ENCODE measurements around the gene MTMR3.

Gene MTMR3

DNA sequence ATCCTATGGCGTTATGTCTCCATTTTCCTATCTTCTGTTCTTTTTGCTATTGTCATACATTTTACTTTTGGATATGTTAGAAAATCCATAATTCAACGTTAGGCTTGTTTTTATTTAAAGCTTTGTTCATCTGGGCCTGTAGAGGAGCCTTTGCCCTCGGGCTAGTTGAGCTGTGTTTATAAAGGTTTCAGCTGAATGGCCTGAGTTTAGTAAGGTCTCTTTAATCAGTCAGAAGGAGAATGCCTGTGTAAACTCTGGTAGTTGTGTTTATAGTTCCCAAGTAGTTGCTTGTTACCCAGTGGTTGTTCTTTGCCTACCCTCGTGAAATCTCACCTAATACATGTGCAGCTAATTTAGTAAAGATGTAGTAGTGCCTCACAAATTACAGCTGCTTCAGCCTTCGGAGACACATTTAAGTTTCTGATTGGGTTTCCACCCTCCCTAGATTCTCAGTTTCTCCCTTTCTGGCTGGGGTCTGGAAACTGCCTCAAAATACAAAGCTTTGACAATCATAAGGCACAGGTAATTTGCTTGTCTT, 33.1 kb downstream of the MTMR3 start:
- DNase-seq (ENCODE audit: low read depth) = no peak

DNA sequence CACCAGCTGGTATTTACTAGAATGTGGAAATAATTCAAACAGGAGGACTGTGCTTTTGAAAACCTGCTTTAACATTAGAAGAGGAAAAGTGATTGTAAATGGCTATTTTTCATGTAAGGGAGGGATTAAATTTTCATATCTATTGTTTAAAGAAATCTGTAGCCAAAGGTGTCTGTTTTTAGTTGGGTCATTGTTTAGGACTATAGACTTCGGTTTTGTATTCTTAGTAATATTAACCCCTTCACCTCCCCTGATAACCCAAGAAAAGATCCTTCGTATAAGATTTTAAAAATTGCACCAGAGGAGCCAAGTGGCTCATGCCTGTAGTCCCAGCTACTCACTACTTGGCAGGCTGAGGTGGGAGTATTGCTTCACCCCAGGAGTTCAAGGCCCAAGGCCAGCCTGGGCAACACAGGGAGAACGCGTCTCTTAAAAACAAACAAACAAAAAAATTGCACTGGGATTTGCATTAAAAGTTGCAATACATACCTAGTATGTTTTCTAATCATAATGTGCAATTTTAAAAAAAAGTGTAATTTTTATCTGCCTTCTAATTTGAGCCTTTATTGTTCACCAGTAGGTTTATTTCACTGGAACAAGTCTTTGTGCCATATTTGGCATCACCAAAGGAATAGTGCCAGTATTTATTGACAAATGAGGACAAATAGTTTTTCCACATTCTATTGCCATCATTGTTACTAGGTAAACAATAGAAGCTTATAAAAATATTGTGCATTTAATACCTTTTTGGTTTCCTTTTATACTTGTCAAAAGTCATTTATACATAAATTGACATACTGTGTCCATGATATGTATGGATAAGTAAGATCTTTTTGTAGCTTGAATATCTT, 34.3 kb downstream of the MTMR3 start:
- DNase-seq (ENCODE audit: low read depth) = peak; percentile 31

DNA sequence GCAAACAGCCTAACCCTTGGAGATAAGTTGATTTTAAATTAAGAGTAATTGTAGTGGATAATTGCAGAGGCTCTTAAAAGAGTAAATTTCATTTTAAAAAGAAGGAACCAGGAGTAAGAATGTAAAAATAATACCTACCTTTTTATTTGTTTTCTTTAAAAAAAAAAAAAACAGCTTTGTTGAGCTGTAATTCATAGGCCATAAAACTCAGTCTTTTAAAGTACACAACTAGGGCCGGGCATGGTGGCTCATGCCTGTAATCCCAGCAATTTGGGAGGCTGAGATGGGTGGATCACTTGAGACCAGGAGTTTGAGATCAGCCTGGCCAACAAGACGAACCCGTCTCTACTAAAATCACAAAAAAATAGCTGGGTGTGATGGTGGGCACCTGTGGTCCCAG, 42.4 kb downstream of the MTMR3 start:
- DNase-seq (ENCODE audit: low read depth) = no peak

DNA sequence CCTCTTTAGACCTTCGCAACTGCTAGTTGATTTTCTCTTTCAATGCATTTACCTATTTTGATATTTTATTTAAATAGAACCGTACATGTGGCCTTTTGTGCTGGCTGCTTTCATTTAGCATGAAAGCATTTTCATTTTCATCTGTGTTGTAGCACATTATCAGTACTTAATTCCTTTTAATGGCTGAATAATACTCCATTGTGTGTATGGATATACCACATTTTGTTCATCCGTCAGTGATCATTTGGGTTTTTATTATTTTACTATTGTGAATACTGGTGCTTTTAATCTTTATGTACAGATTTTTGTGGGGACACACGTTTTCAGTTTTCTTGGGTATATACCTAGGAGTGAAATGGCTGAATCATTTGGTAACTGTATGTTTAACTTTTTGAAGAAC, 43.1 kb downstream of the MTMR3 start:
- no peak for DNase-seq (ENCODE audit: low read depth)

DNA sequence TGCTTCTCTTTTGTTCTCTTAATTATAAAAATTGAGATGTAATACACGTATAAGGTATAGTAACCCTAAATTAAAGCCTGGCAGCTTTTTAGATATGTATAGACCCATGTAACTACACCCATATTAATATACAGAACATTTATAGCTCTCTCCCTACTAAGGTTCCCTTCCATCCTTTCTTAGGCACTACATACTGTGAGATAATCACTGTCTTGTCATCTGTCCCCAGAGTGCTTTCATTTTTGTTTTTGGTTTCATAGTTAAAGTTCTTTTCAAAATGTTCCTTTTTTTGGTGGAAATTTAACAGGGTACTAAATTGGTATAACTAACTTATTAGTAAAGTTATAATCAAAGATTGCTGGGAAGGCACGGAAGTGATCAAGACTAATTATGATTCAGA, 49.2 kb downstream of the MTMR3 start:
- no peak for DNase-seq (ENCODE audit: low read depth)

DNA sequence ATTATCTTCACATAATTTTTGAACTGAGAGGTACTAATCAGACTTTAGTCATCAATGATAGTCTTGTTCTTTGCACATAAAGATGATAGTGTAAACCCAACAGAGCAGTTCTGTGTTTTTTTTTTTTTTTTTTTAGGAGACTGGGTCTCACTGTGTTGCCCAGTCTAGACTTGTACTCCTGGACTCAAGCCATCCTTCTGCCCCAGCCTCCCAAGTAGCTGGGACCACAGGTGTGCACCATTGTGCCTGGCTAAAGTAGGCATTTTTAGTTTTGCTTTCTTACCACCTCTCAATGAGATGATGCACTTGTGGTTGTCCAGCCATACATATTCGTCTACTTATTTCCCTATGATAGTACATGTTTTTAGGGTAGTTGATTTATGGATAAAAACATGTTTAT, 50.6 kb downstream of the MTMR3 start:
- no peak for DNase-seq (ENCODE audit: low read depth)

DNA sequence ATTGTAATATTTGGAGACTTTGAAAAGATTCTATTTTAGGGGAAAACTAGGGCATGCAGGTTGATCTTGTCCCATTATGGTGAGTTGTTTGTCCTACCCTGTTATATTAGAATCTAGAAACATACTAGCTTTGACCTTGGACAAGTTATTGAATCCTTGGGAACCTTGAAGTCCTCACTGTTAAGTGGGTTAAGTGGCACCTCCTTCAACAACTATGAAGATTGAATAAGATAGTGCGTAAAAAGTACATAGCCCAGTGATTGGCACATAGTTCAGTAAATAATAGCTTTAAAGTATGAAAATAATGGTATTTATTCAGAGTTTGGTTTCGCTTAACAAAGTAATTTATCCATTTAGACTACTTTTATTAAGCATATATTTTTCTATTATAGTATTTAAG, 51.6 kb downstream of the MTMR3 start:
- DNase-seq (ENCODE audit: low read depth) = no peak

DNA sequence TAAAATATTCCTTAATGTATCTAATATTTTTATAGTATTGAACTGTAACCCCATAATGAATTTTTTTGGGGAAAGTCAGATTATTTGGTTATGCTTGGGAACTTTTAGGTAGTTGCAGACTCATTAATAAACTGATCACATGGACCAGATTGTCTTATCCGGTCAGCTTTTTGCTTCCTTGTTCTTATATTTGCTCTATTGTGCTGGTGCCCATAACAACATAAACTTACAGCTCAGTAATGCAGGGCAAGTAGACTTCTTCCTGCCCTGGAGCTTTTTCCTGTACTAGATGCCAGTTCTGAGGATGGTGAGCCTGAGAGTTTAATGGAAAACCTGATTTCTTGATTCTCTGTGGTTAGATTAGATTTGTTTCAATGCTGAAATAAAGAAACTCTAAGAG, 53.2 kb downstream of the MTMR3 start:
- DNase-seq (ENCODE audit: low read depth) = no peak

DNA sequence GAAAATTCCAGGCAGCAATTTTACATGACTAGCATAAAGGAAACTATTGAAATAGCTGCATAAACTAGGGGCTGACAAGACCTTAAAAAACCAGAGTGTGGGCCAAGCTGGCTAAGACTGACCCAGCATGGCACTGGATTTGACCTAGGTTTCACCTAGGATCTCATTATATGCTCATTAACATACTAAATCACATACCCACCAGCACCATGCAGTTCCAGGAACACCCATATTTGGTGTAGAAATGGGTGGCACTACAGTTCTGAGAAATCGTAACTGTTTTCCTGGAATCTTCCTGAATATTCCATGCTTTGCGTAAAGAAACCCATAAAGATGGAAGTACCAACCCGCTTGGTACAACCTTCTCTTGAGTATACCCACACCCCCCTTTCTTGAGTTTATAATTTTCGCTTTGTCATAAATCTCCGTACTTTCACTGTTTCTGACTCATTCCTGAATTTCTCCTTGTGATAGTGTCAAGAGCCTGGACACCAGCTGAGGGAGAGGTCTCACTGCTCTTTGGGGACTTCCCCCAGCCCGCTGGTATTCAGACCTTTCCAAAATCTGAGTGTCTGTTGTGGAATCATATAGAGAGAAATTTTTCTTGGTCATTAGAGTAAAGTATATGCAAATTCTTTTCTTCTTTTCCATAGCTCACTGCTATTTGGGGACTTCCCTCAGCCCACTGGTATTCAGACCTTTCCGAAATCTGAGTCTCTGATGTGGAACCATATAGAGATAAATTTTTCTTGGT, 55.1 kb downstream of the MTMR3 start:
- no peak for DNase-seq (ENCODE audit: low read depth)

DNA sequence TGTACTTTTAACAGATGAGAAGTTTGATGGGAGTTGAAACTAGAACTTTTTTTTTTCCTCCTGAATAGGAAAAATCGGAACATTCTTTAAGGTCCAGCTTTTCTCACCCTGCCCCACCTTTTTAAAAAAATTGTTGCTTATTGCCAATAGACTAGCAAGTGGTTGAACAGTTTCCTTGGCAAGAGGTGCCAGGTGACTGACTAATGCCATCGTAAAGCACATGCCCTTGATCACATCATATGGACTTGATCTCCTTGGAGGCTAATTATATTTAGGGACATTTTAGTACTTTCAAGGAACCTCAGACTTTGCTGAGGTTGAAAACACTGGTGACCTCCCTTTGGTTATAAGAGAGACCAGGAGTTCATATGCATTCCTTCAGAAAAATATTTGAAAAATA, 57.6 kb downstream of the MTMR3 start:
- DNase-seq (ENCODE audit: low read depth) = no peak

DNA sequence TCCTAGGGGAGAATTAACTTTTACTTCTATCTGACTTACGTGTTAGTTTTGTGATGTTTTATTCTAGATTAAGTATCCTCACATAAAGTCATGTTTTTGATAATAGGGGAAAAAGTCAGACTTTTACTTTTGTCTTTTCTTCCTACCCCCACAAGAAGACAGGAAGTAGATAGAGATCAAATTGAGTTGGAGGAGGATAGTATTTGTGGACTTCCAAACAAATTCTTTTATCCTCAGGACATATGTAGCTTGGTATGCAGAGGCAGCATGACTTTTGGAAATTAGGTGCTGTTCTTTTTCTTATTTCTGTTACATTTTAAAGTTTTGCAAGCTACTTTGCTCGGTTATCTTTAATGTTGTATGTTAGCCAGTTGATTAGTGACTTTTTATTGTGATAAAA, 61.4 kb downstream of the MTMR3 start:
- DNase-seq (ENCODE audit: low read depth) = no peak

DNA sequence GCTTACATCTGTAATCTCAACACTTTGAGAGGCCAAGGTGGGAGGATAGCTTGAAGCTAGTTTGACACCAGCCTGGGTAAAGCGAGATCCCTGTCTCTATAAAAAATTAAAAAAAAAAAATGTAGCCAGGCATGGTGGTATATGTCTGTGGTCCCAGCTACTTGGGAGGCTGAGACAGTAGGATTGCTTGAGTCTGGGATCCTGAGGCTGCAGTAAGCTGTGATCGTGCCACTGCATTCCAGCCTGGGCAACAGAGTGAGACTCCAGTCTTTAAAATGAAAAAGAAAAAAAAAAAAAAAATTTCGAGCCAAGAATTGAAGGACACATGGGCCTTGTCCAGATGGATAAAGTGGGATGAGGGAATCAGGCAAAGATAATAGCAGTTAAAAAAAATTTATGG, 62.5 kb downstream of the MTMR3 start:
- no peak for DNase-seq (ENCODE audit: low read depth)

DNA sequence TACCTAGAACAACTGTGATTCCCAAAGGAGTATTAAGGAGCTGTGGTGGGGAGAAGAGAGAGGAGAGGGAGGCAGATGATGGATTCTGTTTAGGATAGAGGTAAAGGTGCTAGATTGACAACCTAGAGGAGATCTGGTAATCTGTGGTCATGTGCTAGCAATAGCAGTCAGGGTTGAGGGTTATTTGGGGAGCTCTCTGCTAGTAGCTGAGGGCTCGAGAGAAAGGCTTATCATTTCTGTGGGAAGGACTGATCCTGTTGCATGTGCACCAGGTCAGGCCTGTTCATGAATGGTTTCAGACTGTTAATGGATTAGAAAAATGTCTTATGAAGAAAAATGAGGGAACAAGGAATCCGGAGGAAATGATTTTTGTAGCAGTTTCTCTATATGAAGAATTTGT, 63.2 kb downstream of the MTMR3 start:
- DNase-seq (ENCODE audit: low read depth) = no peak

DNA sequence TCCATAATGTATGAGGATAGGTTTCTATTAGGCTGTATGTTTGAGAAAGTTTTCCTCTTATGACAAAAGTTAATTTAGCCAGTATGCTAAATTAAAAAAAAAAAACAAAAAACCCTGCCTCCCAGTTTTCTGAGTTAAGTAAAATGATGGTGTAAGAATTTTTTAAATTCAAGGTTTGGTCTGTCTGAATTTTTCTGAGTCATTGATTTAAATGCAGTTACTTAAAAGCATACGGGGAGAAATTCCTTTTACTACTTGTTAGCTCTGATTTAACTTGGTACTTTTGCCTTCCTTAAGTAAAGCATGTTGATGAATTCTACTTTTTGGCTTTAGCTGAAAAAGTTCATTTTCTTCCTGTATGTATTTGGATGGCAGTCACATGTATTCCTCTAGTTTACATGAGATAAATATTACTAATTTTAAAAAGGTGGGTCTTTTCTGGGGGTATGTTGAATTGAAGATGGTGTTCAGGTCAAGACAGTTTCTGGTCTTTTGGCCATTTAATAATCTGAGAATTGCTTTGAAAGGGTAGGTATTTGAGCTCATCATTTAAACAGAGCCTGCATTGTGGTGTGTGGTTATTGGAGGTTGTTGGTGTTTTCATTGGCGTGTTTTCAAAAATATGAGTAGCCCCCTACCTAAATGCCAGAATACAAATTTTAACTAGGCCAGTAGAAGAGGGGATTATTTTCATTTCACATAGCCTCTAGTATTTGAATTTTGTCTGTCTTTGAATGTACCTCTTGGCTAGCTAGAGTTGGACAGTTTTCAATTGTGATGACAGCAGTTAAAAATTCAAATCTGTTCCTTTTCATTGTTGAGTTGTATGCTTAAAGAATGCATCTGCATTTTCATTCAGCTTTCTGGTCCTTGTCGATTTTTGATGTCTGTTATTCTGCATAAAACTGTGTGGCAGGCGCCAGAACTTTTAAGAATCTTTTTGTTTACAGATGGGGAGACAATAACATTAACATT, 64.7 kb downstream of the MTMR3 start:
- peak; percentile 5 for DNase-seq (ENCODE audit: low read depth)

DNA sequence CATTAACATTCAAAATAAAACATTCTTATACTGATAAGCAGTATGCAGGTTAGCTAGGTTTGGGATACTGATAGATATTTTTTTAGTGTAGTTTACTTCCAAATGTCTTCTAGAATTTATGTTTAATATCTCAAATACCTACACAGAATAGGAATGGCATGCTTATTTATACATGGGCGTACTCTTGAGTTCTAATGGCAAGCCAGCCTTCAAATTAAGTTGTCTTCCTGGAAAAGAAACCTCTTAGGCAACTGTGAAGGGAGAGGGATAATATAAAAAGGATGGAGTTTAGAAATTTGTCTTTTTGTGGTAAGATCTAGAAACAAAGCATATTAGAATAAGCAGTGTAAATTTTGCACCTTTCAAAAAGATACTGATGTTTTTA, 65.4 kb downstream of the MTMR3 start:
- DNase-seq (ENCODE audit: low read depth) = no peak

DNA sequence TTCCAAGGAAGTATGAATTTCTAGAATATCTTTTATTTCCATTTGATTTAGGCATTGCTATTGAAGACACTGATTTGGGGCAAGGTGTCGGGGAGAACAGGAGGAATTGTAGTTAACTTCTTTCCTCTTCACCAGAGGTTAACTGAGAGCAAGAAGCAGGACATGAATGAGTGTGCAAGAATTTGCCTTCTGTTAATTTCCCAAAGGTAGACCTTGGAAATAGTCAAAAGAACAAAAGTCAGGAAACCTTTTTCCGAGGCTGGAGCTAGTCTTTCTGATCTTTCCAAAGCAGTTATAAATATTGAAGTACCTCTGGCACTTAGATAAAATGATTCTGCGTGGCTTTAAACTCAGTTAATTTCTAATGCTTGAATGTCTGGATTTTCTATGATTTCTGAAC, 66.9 kb downstream of the MTMR3 start:
- no peak for DNase-seq (ENCODE audit: low read depth)

DNA sequence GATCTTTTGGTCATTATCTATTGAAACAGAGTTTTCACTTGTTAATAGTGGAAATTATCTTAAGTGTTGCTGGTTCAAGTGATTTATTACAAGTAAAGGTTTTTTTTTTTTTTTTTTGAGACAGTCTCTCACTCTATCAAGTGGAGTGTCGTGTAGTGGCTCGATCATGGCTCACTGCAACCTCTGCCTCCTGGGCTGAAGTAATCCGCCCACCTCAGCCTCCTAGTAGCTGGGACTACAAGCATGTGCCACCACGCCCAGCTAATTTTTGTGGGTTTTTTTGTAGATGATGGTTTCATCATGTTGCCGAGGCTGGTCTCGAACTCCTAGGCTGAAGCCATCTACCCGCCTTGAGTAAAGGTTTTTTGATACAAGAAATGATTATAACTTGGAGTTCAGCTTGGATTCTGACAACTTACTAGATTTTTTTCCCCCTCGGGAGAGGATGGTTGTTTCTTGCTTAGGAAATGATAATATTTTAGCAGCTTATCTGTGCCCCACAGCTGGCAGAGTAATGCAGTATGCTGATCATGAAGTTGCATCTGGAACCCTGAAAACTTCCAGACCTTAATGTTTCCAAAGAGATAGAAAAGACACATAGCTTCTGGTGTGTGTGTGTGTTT, 68.9 kb downstream of the MTMR3 start:
- no peak for DNase-seq (ENCODE audit: low read depth)

DNA sequence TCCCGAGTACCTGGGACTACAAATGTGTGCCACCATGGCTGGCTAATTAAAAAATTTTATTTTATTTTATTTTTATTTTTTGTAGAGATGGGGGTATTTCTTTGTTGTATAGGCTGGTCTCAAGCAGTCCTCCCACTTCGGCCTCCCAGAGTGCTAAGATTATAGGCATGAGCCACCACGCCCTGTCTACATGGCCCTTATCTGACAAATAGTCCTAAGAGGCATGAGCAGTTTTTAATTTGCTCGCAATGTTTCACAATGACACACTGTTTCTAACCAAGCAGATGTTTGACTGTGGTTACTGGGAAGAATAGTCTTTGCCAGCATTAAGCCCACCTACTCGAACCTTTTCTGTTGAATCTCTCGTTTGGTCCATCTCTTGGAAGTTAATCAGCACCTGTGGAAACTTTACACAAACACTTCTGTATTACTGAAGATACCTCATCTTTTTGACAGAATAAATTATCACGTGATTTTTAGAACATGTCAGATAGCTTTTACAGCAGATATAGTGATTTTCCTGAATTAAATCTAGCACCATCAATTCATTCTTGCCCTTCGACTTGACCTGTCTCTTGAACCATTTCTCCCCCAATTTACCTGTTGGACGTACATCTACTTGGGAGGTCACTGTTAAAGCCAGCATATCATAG, 71.4 kb downstream of the MTMR3 start:
- DNase-seq (ENCODE audit: low read depth) = no peak

DNA sequence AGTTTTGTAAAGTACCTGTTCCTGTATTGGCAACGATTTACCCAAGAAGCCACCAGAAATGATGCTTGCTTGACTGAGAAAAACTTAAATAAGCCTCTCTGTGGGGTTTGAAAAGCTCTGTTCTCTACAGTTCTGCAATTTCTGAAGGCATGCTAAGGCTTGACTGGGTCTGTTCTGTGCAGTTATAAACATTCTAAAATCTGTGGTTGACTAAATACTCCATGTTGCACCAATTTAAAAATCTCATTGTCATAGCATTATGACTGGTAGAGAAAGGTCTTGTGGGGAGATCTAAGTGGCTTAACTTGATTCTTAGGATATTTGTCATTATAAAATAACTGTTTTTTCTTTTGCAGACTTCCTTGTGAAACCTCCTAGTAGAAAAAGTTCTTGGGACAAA, 73.7 kb downstream of the MTMR3 start:
- no peak for DNase-seq (ENCODE audit: low read depth)

DNA sequence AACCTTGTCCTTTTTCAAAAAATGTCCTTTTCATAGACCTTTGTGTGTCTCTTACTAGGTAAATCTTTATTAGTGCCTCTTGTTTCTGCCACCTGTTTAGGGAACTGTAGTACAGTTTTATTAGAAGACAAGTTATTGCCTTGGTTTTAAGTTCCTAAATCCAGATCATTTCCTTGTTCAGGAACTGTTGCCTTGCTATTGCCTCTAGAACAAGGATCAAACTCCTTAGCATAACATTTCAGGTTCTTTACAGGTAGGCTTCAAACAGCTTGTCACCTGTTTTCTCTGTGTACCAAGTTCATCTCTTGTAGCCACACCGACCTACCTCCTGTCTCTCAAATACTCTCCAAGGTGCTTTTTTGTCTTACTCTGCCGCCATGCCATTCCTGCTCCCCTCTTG, 75.2 kb downstream of the MTMR3 start:
- no peak for DNase-seq (ENCODE audit: low read depth)

DNA sequence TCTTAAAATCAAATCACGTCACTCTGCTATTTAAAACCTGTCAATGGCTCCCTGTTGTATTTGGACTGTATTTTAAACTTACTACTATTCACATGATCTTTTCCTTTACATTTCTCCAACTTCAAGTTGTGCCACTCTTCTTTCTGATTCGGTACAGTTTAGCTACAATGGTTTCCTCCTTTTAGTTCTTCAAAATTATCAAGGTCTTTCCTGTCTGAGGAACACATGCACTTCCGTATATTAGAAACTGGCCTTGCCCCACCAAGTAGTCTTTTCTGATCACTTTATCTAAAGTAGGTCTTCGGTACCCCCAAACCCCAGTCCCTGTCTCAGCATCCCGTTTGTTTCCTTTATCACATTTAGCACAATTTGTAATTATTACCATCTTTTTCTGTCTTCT, 81.8 kb downstream of the MTMR3 start:
- DNase-seq (ENCODE audit: low read depth) = no peak
